ENCODE data around the gene ACACA. TPM values are rescaled to one million over a fixed set of nuclear protein-coding genes. Genes with fewer than 3 reads are reported as not detected.
"Not testable (repeated sequence)": the region's sequence is repeated elsewhere in the genome, so short reads cannot be mapped to it uniquely, and the experiment has no call there.

The ACACA gene
- total RNA-seq: 10 to 100 TPM; 47.9 to 56.2 (median 51.4) TPM

- H3K27ac ChIP-seq: peak within 1 kb of the TSS; percentile 95
- no peaks in the 10 kb centered on the region for H3K27me3 ChIP-seq
- H3K4me3 ChIP-seq: peak within 1 kb of the TSS; percentile 74
- TF ChIP-seq EP300 (IDR thresholded peaks at IDR 0.05): no peak
- peak in 1 of 2 donors; percentile 58 for TF ChIP-seq POLR2A (IDR thresholded peaks at IDR 0.05)
- peak in 2 of 3 donors; percentile 21 to 70 for TF ChIP-seq POLR2AphosphoS5 (IDR thresholded peaks at IDR 0.05)
- no peak for TF ChIP-seq CTCF (IDR thresholded peaks at IDR 0.05)
- under 1% methylated on average over 19 of the region's 98 CpGs for WGBS
- peaks cover 8% of the 10 kb centered on the region for H3K36me3 ChIP-seq
- no peaks in the 10 kb centered on the region for H3K9me3 ChIP-seq
- H3K4me1 ChIP-seq: peaks cover 32% of the 10 kb centered on the region
- peak; percentile 86 to 89 for DNase-seq (ENCODE audit: low spot score in 2 of 2)
Observed at GRCh38 chr17:37406635-37407461, at the start of gene ACACA, which contains the start of gene TADA2A. Gene ACACA (minus strand): TSS chr17:37406836. CDS start chr17:37406299, 537 bp downstream. Gene TADA2A (plus strand): TSS chr17:37406886. CDS start chr17:37411366, 4,480 bp downstream.

- Histone ChIP-seq H3K9me3 (no peaks in the 10 kb centered on the region), H3K4me3 (no peak overlapping the region), H3K27ac (peak overlapping the region; percentile 83), H3K27me3 (no peaks in the 10 kb centered on the region), H3K36me3 (peaks cover 11% of the 10 kb centered on the region), H3K4me1 (peaks cover 37% of the 10 kb centered on the region)
- DNase-seq (ENCODE audit: low spot score in 2 of 2): no peak
- TF ChIP-seq POLR2AphosphoS5 (IDR thresholded peaks at IDR 0.05): no peak
- no peak for TF ChIP-seq CTCF (IDR thresholded peaks at IDR 0.05)
- no peak for TF ChIP-seq EP300 (IDR thresholded peaks at IDR 0.05)
- TF ChIP-seq POLR2A (IDR thresholded peaks at IDR 0.05): no peak
- WGBS: 58% methylated on average over 6 of the region's 6 CpGs
Observed at GRCh38 chr17:37450112-37450511, 43.5 kb upstream of the ACACA start.

- no peaks in the 10 kb centered on the region for H3K27me3 ChIP-seq
- 85% methylated on average over 1 of the region's 1 CpG for WGBS
- H3K4me1 ChIP-seq: peaks cover 37% of the 10 kb centered on the region
- no peak for TF ChIP-seq EP300 (IDR thresholded peaks at IDR 0.05)
- no peak for TF ChIP-seq POLR2AphosphoS5 (IDR thresholded peaks at IDR 0.05)
- TF ChIP-seq CTCF (IDR thresholded peaks at IDR 0.05): no peak
- no peak for TF ChIP-seq POLR2A (IDR thresholded peaks at IDR 0.05)
- no peaks in the 10 kb centered on the region for H3K9me3 ChIP-seq
- H3K4me3 ChIP-seq: no peak overlapping the region
- DNase-seq (ENCODE audit: low spot score in 2 of 2): no peak
- H3K27ac ChIP-seq: peak overlapping the region; percentile 34
- H3K36me3 ChIP-seq: peaks cover 34% of the 10 kb centered on the region
Observed at GRCh38 chr17:37447641-37448040, 41.0 kb upstream of the ACACA start.

GRCh38 chr17:37446027-37446426, 39.4 kb upstream of the ACACA start:
- H3K4me1 ChIP-seq: peaks cover 29% of the 10 kb centered on the region
- 88% methylated on average over 4 of the region's 4 CpGs for WGBS
- peaks cover 46% of the 10 kb centered on the region for H3K36me3 ChIP-seq
- no peak for TF ChIP-seq EP300 (IDR thresholded peaks at IDR 0.05)
- no peak for TF ChIP-seq CTCF (IDR thresholded peaks at IDR 0.05)
- TF ChIP-seq POLR2AphosphoS5 (IDR thresholded peaks at IDR 0.05): no peak
- TF ChIP-seq POLR2A (IDR thresholded peaks at IDR 0.05): no peak
- H3K27me3 ChIP-seq: no peaks in the 10 kb centered on the region
- no peak overlapping the region for H3K4me3 ChIP-seq
- no peak for DNase-seq (ENCODE audit: low spot score in 2 of 2)
- H3K9me3 ChIP-seq: no peaks in the 10 kb centered on the region
- no peak overlapping the region for H3K27ac ChIP-seq

- peaks cover 65% of the 10 kb centered on the region for H3K36me3 ChIP-seq
- DNase-seq (ENCODE audit: low spot score in 2 of 2): not testable (repeated sequence)
Observed at GRCh38 chr17:37441369-37442014, 34.9 kb upstream of the ACACA start.

More at GRCh38 chr17:37441369-37442014, 34.9 kb upstream of the ACACA start:
- H3K27ac ChIP-seq, H3K4me1 ChIP-seq, H3K9me3 ChIP-seq, H3K4me3 ChIP-seq, H3K27me3 ChIP-seq: not testable (repeated sequence)
- WGBS: 94% methylated on average over 12 of the region's 12 CpGs

All from suprapubic skin (tissue), 4 donors.